Measurements from ENCODE around the gene GOLGA7B. TPM values are rescaled to one million over a fixed set of nuclear protein-coding genes. Genes with fewer than 3 reads are reported as not detected.

GOLGA7B gene
- total RNA-seq, 1 experiment from 2014 or later = not detected

DNA sequence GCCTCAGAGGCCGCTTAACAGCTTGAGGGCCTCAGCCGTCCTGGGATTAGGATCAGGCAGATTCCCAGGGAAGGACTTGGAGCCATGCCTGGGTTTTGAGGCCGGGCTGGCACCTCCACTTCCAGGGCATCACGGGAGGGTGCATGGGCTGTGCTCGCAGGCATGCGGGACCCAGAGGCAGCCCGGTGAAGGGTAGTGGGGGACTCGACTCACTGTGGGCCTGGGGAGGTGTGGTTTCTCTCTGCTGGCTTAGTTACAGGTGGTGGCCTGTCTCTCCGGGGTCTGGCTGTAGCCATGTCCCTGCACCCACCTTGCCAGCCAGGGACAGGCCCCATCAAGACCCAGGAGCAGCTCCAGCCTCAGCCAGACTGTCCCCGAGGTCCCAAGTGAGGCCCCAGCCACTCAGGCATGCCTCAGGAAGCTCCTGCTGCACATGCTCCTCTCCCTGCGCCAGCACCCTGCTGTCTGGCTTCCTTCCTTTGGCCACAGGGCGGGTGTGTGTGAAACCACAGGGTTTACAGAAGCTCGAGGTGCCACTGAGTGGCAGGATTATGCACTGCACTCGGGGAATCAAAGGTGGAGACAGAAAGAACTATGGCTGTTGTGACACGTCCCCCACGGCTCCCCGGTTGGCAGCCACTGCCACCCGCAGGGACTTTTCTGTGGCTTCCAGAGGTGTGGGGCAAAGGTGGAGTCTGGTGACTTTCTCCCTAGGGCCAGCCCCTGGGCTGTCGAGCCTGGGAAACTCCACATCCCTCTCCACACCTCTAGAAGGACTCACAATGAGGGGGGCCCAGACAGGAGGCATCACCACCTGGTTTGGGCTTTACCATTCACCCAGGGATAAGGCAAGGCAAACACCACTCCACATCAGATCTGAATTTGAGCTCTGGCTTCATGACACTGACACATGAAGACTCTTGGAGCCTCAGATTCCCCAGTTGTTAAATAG, 19.7 kb downstream of the GOLGA7B start:
- H3K27me3 Mint-ChIP-seq (ENCODE audit: insufficient read depth, unreplicated experiment) = no peaks in the 10 kb centered on the region
- ChIA-PET POLR2A (interaction anchor here (0.9 to 1.4 kb wide), 3 partner anchors 8 to 132 kb away, joined by 3 to 5 read pairs (median 3); partner anchors contain the start of gene ZFYVE27), CTCF (interaction anchor here (0.6 to 18.1 kb wide), 50 partner anchors 9 to 1379 kb away, joined by 3 to 422 read pairs (median 5); no protein-coding TSS in a partner anchor)
- no peaks in the 10 kb centered on the region for H3K4me1 Mint-ChIP-seq (ENCODE audit: insufficient read depth, unreplicated experiment)
- no TSS peak for BruUV-seq (replicated peaks)
- H3K36me3 Mint-ChIP-seq (ENCODE audit: insufficient read depth, unreplicated experiment) = no peaks in the 10 kb centered on the region
- H3K4me3 Mint-ChIP-seq (ENCODE audit: unreplicated experiment) = no peak overlapping the region
- peak; percentile 93 for DNase-seq (ENCODE audit: unreplicated experiment)
- no peaks in the 10 kb centered on the region for H3K9me3 Mint-ChIP-seq (ENCODE audit: unreplicated experiment)
- H3K27ac Mint-ChIP-seq (ENCODE audit: low read depth, unreplicated experiment) = no peak overlapping the region
- TF ChIP-seq, protein P1, sequence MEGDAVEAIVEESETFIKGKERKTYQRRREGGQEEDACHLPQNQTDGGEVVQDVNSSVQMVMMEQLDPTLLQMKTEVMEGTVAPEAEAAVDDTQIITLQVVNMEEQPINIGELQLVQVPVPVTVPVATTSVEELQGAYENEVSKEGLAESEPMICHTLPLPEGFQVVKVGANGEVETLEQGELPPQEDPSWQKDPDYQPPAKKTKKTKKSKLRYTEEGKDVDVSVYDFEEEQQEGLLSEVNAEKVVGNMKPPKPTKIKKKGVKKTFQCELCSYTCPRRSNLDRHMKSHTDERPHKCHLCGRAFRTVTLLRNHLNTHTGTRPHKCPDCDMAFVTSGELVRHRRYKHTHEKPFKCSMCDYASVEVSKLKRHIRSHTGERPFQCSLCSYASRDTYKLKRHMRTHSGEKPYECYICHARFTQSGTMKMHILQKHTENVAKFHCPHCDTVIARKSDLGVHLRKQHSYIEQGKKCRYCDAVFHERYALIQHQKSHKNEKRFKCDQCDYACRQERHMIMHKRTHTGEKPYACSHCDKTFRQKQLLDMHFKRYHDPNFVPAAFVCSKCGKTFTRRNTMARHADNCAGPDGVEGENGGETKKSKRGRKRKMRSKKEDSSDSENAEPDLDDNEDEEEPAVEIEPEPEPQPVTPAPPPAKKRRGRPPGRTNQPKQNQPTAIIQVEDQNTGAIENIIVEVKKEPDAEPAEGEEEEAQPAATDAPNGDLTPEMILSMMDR (IDR thresholded peaks at IDR 0.05; ENCODE audit: unreplicated experiment) = peak; percentile 83
- intact Hi-C loops (cut with micrococcal nuclease) = loop anchor here (1.0 kb wide), 2 partner anchors 77 to 110 kb away; no protein-coding TSS in a partner anchor

DNA sequence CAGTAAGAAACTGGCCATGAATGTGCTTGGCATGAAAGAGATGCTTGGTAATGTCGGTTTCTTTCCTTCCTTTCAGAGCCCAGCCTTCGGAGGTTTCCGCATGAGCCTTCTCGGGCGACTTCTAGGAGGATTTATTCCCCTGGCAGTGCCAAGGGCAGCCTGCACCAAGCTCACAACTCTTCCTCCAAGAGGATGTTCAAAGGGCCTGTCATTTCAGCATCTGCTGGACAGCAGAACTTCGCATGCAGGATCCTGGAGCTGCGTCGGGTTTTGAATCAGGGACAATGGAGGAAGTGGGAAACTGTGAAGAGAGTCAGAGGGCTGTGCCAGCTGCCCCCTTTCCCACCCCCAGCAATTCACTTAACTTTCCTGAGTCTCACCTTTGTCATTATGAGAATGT, 21.3 kb downstream of the GOLGA7B start:
- no peaks in the 10 kb centered on the region for H3K9me3 Mint-ChIP-seq (ENCODE audit: unreplicated experiment)
- no TSS peak for BruUV-seq (replicated peaks)
- H3K36me3 Mint-ChIP-seq (ENCODE audit: insufficient read depth, unreplicated experiment) = no peaks in the 10 kb centered on the region
- H3K4me1 Mint-ChIP-seq (ENCODE audit: insufficient read depth, unreplicated experiment) = no peaks in the 10 kb centered on the region
- no peak for DNase-seq (ENCODE audit: unreplicated experiment)
- no peak overlapping the region for H3K27ac Mint-ChIP-seq (ENCODE audit: low read depth, unreplicated experiment)
- TF ChIP-seq, protein P1 (IDR thresholded peaks at IDR 0.05; ENCODE audit: unreplicated experiment) = no peak
- intact Hi-C loops (cut with micrococcal nuclease) = no loop called here
- no peaks in the 10 kb centered on the region for H3K27me3 Mint-ChIP-seq (ENCODE audit: insufficient read depth, unreplicated experiment)
- no peak overlapping the region for H3K4me3 Mint-ChIP-seq (ENCODE audit: unreplicated experiment)
- ChIA-PET CTCF (interaction anchor here (1.0 to 18.1 kb wide), 9 partner anchors 10 to 171 kb away, joined by 4 to 422 read pairs (median 20); no protein-coding TSS in a partner anchor), POLR2A (no interaction called here)

DNA sequence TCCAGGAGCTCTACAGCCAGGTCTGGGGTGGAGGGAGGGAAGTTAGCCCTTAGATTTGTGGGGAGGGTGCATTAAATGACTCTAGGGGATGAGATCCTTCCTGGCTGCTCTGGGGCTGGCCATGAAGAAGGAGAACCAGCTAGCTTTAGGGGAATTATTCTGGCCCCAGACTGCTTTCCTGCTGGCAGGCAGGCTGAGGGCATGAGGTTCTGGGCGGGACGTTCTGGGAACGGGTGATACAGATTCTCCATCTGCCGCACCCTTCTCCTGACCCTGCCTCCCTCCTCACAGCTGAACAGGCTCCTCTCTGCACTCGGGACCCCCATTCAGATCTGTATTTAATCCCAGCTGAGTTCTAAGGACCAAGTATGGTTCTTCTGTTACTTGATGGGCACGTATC, 23.9 kb downstream of the GOLGA7B start:
- CTCF ChIA-PET = interaction anchor here (0.5 to 18.1 kb wide), 7 partner anchors 37 to 1594 kb away, joined by 3 to 422 read pairs (median 3); no protein-coding TSS in a partner anchor
- POLR2A ChIA-PET = no interaction called here
- BruUV-seq (replicated peaks) = no TSS peak
- no peaks in the 10 kb centered on the region for H3K4me1 Mint-ChIP-seq (ENCODE audit: insufficient read depth, unreplicated experiment)
- H3K36me3 Mint-ChIP-seq (ENCODE audit: insufficient read depth, unreplicated experiment) = no peaks in the 10 kb centered on the region
- H3K27me3 Mint-ChIP-seq (ENCODE audit: insufficient read depth, unreplicated experiment) = no peaks in the 10 kb centered on the region
- no peak overlapping the region for H3K27ac Mint-ChIP-seq (ENCODE audit: low read depth, unreplicated experiment)
- no peak overlapping the region for H3K4me3 Mint-ChIP-seq (ENCODE audit: unreplicated experiment)
- intact Hi-C loops (cut with micrococcal nuclease) = no loop called here
- TF ChIP-seq, protein P1 (IDR thresholded peaks at IDR 0.05; ENCODE audit: unreplicated experiment) = no peak
- no peaks in the 10 kb centered on the region for H3K9me3 Mint-ChIP-seq (ENCODE audit: unreplicated experiment)
- no peak for DNase-seq (ENCODE audit: unreplicated experiment)

DNA sequence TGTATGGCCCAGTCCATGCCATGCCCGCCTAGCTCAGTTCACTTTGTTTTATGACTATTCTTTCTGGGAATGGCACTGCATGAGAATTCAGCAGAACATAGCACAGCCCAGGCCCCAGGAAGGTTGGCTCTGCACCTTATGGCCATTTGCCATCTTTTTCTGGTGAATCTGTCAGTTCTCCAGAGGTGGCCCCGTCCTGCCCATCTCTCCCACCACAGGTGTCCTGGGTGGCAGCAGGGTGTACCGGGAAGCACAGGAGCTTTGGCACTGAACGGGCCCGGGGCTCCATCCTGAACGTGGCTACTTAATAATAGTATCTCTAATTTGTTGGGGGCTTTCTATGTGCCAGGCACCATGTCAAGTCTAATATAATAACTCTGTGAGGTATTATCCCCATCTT, 24.7 kb downstream of the GOLGA7B start:
- CTCF ChIA-PET = interaction anchor here (0.5 to 18.1 kb wide), 6 partner anchors 41 to 449 kb away, joined by 3 to 422 read pairs (median 4); no protein-coding TSS in a partner anchor
- no peaks in the 10 kb centered on the region for H3K4me1 Mint-ChIP-seq (ENCODE audit: insufficient read depth, unreplicated experiment)

More for the DNA sequence above, 24.7 kb downstream of the GOLGA7B start:
- intact Hi-C loops (cut with micrococcal nuclease) = no loop called here
- DNase-seq (ENCODE audit: unreplicated experiment) = no peak
- POLR2A ChIA-PET = no interaction called here
- H3K27ac Mint-ChIP-seq (ENCODE audit: low read depth, unreplicated experiment) = no peak overlapping the region
- H3K4me3 Mint-ChIP-seq (ENCODE audit: unreplicated experiment) = no peak overlapping the region
- H3K27me3 Mint-ChIP-seq (ENCODE audit: insufficient read depth, unreplicated experiment) = no peaks in the 10 kb centered on the region
- H3K36me3 Mint-ChIP-seq (ENCODE audit: insufficient read depth, unreplicated experiment) = no peaks in the 10 kb centered on the region
- no TSS peak for BruUV-seq (replicated peaks)
- H3K9me3 Mint-ChIP-seq (ENCODE audit: unreplicated experiment) = no peaks in the 10 kb centered on the region
- TF ChIP-seq, protein P1 (IDR thresholded peaks at IDR 0.05; ENCODE audit: unreplicated experiment) = no peak
